HG02938 (cell line): ENCODE measurements around the gene ALB.

ENCODE experiments used
- ATAC-seq: cut with Tn5 transposase; IDR thresholded peaks from one replicate; pipeline ENCODE4 v1.9.1; 2021; ENCODE audit warnings: mild to moderate bottlenecking, moderate library complexity; ENCODE audit not compliant: unreplicated experiment

The ALB gene

GRCh38 chr4:73408181-73408867, 4.2 kb downstream of the ALB start:
- no peak for ATAC-seq

- ATAC-seq, result no peak
These were observed 5.2 kb downstream of the ALB start for GRCh38 chr4:73409012-73409862.

- no peak for ATAC-seq
These were observed 6.0 kb downstream of the ALB start for GRCh38 chr4:73409978-73410548.

- no peak for ATAC-seq
These were observed 7.0 kb downstream of the ALB start for GRCh38 chr4:73410916-73411730.

- ATAC-seq, result no peak
These were observed 7.8 kb downstream of the ALB start for GRCh38 chr4:73411731-73412414.

- ATAC-seq, result no peak
These were observed 9.2 kb downstream of the ALB start for GRCh38 chr4:73413294-73413755.

- no peak for ATAC-seq
These were observed 10.8 kb downstream of the ALB start for GRCh38 chr4:73414936-73415271.

GRCh38 chr4:73415807-73416238, 11.7 kb downstream of the ALB start:
- no peak for ATAC-seq

- ATAC-seq, result no peak
These were observed 12.5 kb downstream of the ALB start for GRCh38 chr4:73416423-73417087.

GRCh38 chr4:73417342-73417741, 13.3 kb downstream of the ALB start:
- no peak for ATAC-seq

- no peak for ATAC-seq
These were observed 13.9 kb downstream of the ALB start for GRCh38 chr4:73417973-73418372.

- no peak for ATAC-seq
These were observed 14.6 kb downstream of the ALB start for GRCh38 chr4:73418677-73419076.

GRCh38 chr4:73419106-73420038, 15.3 kb downstream of the ALB start:
- ATAC-seq, result no peak

GRCh38 chr4:73420615-73421014, 16.5 kb downstream of the ALB start:
- ATAC-seq, result no peak

GRCh38 chr4:73421708-73422457, 17.8 kb downstream of the ALB start:
- no peak for ATAC-seq

GRCh38 chr4:73422458-73422752, 18.3 kb downstream of the ALB start:
- no peak for ATAC-seq

- no peak for ATAC-seq
These were observed 19.1 kb downstream of the ALB start for GRCh38 chr4:73423184-73423583.

- ATAC-seq, result no peak
These were observed 22.6 kb downstream of the ALB start for GRCh38 chr4:73426666-73427065.
